HG03521 (cell line): ENCODE results near the gene SLC38A8.

ENCODE experiments used
- ATAC-seq: cut with Tn5 transposase; IDR thresholded peaks from one replicate; pipeline ENCODE4 v1.9.1; 2021; ENCODE audit warnings: mild to moderate bottlenecking, moderate library complexity; ENCODE audit not compliant: unreplicated experiment

Gene SLC38A8

DNA sequence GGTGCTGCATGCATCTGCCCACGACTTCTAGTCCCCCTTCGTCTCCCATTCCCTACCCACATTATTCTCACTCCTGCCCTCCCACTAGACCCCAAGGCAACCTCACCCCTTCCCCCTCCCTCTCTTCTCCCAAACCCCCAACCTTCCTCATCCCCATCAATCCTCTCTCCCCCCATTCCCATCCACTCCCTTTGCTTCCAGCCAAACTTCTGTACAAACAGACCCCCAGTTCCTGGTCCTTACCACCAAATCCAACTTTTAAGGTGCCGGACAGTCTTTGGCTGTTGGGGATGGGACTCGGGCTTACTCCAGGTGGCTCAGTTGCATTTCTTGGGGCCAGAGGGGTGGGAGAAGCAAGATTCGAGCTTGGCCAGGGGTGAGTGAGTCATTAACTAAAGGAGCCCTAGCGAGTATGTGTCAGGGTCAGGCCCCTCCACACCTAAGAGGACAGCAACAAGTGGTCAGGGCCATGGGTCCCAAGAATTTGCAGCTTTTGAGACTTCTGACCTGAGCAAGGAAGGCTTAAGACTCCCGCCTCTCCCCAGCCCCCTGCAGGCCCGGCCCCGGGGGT is at the start of gene SLC38A8:
SLC38A8 (minus strand) TSS at position 488 of the 571 bp plus-strand sequence. CDS start 638 bp downstream, outside the sequence.
- no peak for ATAC-seq

DNA sequence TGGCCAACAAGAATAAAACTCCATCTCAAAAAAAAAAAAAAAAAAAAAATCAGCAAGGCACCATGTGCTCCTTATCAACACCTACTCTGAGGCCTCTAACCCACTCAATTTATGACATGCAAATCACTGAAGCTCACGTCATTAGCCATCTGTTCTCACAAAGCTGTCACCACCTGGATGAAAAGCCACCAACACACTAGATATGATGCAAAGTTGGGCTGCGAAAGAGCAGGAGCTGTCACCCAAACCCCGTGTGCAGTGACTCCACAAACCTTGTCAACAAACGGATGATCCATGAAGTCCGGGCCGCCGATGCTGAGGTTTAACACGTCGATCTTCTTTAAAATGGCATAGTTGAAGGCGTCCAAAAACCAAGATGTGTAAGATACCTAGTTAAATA is 48.9 kb upstream of the SLC38A8 start:
- no peak for ATAC-seq

DNA sequence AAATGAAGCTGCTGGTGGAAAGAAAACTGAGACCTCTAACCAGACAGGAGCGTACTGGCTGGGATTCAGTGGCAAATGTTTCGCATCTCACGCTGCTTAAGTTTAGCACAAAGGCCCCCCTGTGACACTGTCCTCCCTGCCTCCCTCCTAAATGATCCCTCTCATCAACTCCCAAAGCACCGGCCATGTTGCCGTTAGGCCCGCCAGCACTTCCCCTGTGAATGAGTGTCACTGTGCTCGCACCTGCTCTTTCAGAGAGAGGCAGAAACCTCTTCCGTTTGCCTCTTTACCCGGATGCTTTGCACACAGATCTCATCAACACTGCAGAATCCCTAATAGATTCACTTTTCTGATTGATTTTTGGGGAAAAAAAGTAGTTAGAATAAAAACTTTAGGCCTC is 47.6 kb upstream of the SLC38A8 start:
- no peak for ATAC-seq

DNA sequence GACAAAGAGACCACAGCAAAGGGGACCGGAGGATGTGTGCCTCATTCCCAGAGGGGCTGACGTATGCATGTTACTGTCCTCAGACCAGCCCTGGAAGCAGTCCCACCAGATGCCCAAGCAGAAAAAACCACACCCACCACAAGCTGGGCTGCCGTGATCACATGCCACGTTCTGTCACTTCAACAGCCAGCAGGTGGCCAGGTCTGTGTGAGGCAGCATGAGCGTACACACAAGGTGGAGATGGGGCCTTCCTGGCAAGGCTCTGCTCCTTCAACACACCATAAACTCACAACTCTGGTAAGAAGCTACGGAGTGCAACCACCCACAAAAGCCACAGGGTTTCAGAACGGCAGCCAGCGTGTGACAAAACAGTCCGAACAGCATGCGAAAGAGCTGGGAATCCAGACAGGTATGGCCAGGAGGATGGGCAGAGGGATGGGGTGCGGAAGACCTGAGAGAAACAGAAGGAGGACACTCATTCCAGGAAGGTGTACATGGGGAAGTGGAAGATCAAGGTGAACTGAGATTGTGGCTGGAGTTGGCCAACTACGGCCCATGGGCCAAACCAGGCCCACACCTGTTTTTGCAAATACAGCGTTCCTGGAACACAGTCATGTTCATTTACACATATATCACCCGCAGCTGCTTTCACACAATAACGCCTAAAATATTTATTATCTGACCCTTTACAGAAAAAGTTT is 46.2 kb upstream of the SLC38A8 start:
- peak; percentile 81 for ATAC-seq

DNA sequence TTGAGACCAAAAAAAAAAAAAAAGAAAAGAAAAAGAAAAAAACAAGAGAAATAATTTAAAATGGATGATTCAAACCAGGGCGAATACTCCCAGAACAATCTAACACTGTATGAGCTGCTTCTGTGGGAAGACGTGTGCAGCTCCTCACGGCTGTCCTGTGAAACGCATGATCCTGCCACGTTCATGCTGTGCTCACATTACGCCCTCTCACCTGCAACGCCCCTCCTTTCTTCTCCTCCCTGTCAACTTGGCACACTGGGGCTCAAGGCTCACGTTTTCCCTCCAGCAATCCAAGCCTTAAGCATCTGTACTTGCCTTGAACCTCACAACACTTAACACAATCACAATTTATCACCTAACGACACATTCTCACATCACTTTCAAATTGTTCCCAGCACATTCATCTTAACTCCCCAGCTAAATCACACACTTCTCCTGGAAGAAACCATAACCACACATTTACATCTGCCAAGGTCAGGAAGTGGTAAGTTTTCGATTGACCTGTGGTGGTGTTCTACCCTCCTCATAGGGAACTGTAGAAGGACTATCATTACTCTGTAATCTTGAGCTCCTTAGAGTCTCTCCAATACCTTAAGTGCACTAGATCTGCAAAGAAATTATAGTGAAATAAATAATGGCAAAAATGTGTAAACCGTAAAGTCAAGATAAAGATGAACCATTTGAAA is 45.0 kb upstream of the SLC38A8 start:
- ATAC-seq: no peak

DNA sequence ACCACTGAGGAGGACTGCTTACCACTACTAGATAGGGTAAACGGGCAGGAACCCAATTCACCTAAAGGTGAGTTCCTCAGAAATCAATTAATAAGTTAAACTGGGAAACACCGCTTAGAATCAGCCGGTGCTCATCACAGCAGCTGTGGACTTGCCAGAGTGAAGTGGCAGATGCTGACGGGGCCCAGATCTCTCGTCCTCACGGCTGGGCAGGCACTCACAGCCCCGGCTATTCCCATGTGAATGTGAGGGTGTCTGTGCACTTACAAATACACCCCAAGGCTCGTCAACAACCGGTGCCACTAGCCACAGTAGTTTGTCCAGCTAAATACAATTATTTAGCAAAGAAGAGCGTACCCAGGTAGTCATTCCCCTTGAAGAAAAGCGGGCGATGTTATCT is 44.4 kb upstream of the SLC38A8 start:
- no peak for ATAC-seq

DNA sequence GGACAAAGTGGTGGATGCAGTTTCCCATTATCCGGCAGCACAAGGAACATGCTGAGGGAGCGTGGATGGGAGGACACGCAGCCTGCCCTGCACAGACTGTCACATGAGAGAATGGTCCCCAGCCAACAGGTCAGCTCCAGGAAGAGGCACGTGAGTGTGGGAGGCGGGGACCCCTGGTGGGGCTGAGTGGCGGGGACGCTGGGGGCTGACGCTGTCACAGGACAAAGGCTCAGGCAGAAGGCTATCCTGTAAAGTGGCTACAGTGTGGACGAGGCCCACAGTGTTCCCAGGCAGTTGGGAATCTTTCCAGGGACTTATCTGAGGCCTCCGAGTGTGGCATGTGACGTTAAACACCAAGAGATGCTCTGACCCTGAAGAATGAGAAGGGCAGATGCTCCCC is 43.7 kb upstream of the SLC38A8 start:
- ATAC-seq: no peak

DNA sequence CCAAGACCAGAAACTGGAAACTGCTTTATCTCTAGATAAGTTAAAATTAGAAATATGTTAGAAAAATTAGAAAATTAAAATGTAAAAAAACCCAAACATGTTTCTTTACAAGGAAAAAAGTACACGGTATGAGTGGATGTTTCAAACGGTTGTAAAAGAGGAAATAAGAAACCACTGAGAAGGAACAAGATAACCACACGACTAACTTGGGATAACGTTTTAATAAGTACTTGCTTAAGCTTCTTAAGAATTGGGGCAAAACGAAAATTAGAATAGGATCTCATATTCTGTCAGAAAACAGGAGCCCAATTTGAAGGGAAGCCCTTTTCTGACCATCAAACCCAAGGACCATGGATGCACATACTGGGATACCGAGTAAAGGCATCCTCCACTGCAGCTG is 43.2 kb upstream of the SLC38A8 start:
- no peak for ATAC-seq

DNA sequence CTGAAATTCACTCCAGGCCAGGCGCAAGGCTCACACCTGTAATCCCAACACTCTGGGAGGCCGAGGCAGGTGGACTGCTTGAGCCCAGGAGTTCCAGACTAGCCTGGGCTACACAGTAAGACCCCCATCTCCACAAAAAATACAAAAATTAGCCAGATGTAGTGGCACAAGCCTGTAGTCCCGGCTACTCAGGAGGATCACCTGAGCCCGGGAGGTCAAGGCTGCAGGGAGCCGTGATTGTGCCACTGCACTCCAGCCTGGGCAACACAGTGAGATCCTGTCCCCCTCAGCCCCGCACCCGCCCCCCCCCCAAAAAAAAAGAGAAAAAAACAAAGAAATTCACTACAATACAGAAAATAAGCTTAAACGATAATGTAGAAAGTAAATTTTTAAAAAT is 42.7 kb upstream of the SLC38A8 start:
- ATAC-seq: no peak

DNA sequence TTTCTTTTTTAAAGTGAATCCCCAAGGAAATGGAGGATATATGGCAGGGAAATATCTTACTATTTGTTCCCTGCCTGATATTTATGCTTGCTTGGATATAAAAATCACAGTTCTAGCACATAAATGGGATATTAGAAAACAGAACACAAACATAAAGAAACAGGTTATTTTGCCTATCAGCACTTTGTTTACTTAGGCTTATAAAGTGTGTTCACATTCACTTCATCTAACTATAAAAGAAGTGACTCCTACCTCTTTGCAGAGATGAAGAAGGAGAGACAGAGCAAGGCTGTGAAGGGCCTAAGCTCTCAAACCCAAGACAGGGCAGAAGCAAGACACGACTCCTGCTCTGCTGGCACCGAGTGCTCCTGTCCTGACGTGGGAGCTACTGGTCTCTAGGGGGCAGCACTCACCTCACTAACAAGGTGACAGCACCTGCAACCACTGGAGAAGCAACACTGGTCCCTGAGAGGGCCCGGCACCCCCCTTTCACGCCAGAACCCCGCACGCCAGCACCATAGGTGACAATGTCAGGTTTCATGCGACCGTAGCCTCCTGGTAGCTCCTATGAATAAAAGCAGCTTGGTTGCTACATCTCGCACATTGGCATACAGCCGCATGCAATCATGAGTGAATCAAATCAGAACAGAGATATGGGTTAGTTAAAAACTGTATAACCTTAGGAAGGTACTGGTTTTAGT is 42.1 kb upstream of the SLC38A8 start:
- no peak for ATAC-seq

DNA sequence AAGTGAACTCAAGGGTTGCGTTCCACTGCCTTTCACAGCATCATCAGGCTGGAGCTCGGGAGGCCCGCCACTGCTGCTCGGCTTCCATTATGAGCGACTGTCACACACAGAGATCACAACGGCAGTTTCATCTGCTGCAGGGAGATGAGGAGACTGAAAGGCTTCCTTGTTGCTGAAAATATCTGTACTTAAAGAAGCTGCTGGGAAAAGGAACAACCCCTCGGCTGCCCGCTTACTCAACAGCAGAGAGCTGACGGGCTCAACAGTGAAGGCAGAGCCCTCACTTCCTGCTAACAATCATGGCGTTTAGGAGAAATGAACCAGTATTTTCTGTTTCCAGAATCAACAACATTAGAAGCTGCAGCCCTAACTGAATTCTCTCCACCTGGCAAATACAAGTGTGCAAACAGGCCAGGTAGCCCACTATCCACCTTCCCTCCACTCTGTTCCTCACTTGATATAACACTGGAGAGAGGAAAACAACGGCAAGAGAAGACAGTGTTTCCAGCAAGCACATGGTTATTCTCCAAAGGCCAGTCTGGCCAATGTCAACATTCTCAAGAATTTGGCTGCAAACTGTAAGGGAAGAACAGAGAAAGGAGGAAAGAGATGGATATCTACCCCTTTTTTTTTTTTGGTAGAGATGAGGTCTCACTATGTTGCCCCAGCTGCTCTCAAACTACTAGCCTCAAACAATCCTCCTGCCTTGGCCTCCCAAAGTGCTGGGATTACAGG is 40.4 kb upstream of the SLC38A8 start:
- ATAC-seq: no peak

DNA sequence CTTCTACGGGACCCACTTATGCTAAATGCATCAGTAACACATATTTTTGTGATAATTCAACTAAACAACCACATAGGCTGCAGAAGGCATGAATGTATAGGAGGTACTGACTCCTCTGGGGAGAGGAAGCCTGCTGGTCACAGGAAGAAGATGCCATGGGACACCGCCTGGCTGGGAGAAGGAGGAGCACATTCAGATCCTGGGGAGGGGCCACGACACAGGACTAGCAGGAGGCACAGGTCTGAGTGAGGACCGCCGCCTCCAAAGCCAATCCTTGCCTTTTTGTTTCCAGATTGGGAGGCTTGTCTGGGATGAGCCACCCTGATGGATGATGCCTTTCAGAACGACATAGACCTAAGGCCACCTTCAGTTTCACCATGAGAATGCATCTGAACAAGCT is 39.5 kb upstream of the SLC38A8 start:
- ATAC-seq: no peak

DNA sequence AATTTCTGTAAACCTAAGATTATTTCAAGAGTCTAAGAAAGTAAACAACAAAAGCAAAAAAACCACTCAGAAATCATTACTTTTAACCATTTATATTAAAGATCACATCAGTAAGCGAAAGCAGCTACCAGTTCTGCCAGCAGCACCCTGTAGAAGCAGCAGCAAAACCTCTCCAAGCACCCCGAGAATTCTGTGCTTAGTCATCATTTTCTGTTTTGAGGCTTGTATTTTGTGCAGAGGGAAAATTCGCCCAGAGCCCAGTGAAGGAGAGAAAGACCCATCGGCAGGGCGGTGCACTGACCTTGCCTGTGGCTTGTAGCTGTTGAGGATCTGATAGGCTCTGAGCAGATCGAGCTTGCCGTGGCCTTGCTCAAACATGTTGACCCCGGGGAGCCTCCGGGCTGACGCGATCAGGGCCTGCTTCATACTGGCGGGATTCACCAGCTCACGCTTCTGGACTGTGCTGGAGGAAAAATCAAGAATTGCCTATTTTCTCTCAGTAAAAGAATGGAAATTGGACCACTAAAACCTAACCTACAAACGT is 38.9 kb upstream of the SLC38A8 start:
- no peak for ATAC-seq

DNA sequence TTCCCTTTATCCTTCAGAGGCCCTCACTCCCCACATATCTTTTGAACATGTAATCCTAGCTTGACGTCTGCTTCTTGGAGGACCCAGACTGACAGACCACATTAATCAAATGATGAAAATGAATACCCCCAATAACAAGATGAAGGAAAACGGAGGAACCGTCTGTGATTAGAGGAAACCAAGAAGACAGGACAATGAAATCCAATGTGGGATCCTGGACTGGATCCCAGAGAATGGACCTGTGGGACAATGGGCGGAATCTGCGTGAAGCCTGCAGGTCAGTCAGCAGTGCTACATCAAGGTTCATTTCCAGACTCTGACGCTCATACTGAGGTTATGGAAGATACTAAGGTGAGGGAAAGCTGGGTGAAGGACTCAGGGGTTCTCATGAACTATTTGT is 38.2 kb upstream of the SLC38A8 start:
- ATAC-seq: no peak

DNA sequence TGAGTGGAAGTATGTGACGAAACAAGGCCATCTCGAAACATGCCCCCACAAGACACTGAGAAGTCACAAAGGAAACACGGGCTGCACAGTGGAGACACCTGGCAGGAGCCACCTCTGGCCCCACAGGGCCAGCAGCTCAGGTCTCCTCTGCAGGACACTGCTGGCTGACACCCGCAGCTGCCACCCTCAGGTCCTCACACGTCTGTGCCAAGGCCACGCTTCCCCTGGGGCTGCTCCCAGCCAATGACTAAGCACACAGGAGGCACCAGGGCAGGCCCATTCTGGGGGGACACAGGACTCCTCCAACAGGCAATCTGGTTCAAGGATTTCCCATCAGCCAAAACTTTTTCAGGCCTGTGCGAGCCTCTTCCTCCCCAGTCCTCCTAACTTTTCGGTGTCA is 37.8 kb upstream of the SLC38A8 start:
- no peak for ATAC-seq

DNA sequence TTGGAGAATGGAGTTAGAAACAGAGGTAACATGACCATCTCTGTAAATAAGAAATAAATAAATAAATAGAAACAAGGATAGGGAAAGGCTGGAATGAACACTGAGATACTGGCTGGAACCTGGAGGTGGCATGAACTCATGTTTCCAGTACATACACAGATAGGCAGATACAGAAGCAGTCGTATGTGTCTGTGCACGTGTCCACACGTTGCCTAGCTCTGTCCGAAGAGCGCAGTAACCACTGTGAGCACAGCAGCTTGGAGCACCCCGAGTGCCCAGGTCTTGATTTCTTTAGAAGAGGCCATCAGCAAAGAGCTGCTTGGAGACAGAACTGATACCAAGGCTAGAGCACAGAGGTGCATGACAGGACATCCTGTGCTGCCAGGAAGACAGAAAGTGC is 37.1 kb upstream of the SLC38A8 start:
- no peak for ATAC-seq

DNA sequence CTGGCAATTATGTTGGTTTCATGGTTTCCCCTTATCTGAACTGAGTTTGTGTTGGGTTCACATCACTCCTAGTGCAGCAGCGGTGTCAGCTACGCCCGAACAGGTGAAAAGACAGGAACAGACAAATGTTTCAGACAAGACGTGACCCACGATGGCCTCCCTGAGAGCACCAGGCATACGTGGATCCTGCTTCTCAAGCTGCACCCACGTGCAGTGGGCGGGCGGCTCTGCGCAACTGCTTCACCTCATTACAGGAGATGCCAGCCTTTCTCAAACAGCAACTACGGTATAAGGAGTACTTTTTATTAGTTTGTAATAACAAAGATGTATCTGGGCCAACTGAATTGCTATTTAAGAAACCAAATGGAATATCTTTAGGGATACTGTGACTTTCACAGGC is 32.8 kb upstream of the SLC38A8 start:
- no peak for ATAC-seq

DNA sequence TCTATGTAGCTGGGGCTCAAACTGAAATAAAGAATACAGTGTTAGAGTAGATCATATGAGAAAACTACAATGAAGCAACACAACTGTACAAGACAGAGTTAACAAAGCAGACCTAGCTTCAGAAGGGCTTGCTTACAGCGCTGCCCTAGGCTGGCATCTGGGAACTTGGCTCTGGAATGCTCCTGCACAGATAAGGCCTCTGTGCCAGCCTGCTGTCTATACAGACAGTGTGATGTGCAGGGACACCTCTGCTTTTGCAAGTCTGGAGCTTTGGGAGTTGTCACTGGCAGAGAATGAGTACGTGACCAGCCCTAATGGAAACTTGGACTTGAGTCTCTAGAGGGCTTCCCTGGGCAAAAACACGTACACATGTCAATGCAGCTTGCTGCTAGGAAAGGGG is 32.1 kb upstream of the SLC38A8 start:
- no peak for ATAC-seq

DNA sequence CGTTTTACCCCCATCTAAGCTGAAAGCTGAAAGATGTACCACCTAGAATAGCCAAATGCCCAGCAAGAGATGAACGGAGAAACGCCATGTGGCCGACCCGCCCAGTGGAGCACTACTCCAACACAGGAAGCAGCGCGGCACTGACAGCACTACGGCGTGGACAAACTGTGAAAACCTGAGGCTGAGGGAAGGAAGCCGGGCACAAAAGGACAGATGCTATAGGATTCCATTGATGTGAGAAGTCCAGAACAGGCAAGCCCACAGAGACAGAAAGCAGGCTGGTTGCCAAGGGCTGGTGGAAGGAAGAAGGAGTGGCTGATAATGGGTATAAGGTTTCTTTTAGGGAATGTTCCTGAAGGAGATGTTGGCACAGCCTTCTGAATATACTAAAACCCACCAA is 29.4 kb upstream of the SLC38A8 start:
- no peak for ATAC-seq

DNA sequence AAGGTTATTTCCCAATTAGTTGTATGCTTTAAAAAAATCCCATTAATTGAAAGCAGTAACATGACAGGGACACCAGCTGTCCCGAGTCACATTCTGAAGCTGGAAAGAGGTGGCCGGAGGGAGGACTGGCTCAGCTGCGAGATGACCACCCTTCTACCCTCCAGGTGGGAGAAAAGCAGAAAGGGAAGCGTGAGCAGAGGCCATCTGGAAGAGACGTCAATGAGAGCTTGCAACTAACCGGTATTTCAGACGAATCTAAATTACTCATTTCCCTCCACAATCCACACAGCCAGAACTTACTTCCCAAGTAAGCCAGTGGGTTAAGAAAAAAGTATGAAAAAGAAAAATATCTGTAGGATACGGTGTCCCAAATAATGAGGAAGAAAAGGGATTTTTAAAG is 28.5 kb upstream of the SLC38A8 start:
- ATAC-seq: no peak

DNA sequence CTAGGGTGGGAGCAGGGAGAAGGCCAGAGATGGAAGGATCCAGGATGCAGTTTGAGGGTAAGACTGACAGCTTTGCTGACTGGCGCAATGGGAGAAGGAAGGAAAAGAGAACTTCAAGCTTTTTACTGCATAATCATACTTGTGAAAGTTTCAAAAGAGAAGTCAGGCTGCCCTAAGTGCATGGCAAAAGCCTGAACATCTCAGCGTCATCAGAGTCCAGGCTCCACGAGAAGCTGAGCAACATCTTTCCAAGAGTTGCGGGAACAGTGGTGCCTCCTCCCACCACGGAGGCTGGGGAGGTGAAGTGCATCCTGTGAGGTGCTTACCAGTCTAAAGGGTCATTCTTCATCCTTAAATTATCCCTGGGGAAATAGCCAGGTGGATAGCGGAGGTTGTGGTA is 26.9 kb upstream of the SLC38A8 start:
- no peak for ATAC-seq
